Right lobe of liver (tissue), 4 donors: ENCODE results near the gene PRDM2.

ENCODE experiments used
- POLR2A ChIP-seq: fragments of 450-650 bp; IDR thresholded peaks from one replicate; pipeline ENCODE4 v1.6.1; 2017; ENCODE audit warnings: antibody characterized with exemption, mild to moderate bottlenecking
- TF ChIP-seq, protein P1 (sequence below), 4 donors: fragments of 200-600 bp in 3 of 4; fragments of 450-650 bp in 1 of 4; IDR thresholded peaks; one replicate each; pipeline versions ENCODE4 v1.5.1 to v1.8.0; 2016 to 2022; ENCODE audit warnings: antibody characterized with exemption in 4 of 4, mild to moderate bottlenecking in 2 of 4
- donor health status: DM: no; HTN: no; CAD: no.
- donor health status: DM: no; HTN: no; CAD: no.
- donor health status: DM: no; HTN: yes; CAD: no.

DNA sequence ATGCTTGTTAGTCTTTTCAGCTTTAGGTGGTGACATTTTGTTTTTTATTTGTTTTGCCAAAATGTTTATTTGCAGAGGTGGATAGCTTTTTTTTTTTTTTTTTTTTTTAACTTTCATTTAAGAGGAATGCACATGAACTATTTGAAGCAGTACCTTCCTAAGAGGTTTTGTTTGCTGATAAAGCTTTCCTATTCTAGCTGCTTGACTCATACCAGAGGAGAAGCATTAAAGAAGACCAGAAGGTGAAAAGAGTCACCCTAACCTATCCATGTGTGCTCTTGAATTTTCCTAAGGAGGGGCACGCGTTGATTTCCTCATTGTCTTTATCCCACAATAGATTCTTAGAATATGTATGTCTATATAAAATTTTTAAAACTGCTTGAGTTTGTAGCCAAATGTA, 57.7 kb downstream of the PRDM2 start:
- TF ChIP-seq, protein P1, sequence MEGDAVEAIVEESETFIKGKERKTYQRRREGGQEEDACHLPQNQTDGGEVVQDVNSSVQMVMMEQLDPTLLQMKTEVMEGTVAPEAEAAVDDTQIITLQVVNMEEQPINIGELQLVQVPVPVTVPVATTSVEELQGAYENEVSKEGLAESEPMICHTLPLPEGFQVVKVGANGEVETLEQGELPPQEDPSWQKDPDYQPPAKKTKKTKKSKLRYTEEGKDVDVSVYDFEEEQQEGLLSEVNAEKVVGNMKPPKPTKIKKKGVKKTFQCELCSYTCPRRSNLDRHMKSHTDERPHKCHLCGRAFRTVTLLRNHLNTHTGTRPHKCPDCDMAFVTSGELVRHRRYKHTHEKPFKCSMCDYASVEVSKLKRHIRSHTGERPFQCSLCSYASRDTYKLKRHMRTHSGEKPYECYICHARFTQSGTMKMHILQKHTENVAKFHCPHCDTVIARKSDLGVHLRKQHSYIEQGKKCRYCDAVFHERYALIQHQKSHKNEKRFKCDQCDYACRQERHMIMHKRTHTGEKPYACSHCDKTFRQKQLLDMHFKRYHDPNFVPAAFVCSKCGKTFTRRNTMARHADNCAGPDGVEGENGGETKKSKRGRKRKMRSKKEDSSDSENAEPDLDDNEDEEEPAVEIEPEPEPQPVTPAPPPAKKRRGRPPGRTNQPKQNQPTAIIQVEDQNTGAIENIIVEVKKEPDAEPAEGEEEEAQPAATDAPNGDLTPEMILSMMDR (IDR thresholded peaks at IDR 0.05), result no peak
- TF ChIP-seq POLR2A, result no peak
